GM19463 (cell line): ENCODE results near the gene SMARCD2.
"Not testable (repeated sequence)": the region's sequence is repeated elsewhere in the genome, so short reads cannot be mapped to it uniquely, and the experiment has no call there.

Experiments used
- ATAC-seq: cut with Tn5 transposase; IDR thresholded peaks from one replicate; pipeline ENCODE4 v1.9.1; 2021; ENCODE audit warnings: mild to moderate bottlenecking, moderate library complexity; ENCODE audit not compliant: unreplicated experiment

Gene SMARCD2

GRCh38 chr17:63816123-63816522 lies 26.4 kb downstream of the SMARCD2 start:
- ATAC-seq: no peak

GRCh38 chr17:63809970-63810369 lies 32.5 kb downstream of the SMARCD2 start:
- ATAC-seq: no peak

GRCh38 chr17:63805591-63805990 lies 36.9 kb downstream of the SMARCD2 start:
- no peak for ATAC-seq

- ATAC-seq: no peak
Observed at GRCh38 chr17:63804328-63804727, 38.2 kb downstream of the SMARCD2 start.

- ATAC-seq: no peak
Observed at GRCh38 chr17:63800783-63801182, 41.7 kb downstream of the SMARCD2 start.

GRCh38 chr17:63798572-63799106 lies 43.8 kb downstream of the SMARCD2 start:
- no peak for ATAC-seq

GRCh38 chr17:63796375-63796774 lies 46.1 kb downstream of the SMARCD2 start:
- ATAC-seq: not testable (repeated sequence)

- no peak for ATAC-seq
Observed at GRCh38 chr17:63792055-63792729, 50.3 kb downstream of the SMARCD2 start.

- no peak for ATAC-seq
Observed at GRCh38 chr17:63790057-63790456, 52.4 kb downstream of the SMARCD2 start.

- ATAC-seq: no peak
Observed at GRCh38 chr17:63786971-63787711, 55.3 kb downstream of the SMARCD2 start.

- no peak for ATAC-seq
Observed at GRCh38 chr17:63786117-63786516, 56.4 kb downstream of the SMARCD2 start.

- ATAC-seq: no peak
Observed at GRCh38 chr17:63785556-63785955, 56.9 kb downstream of the SMARCD2 start.

GRCh38 chr17:63783522-63783921 lies 59.0 kb downstream of the SMARCD2 start:
- no peak for ATAC-seq
